GM18505 (cell line): ENCODE measurements around the gene TMEM116.
"Not testable (repeated sequence)": the region's sequence is repeated elsewhere in the genome, so short reads cannot be mapped to it uniquely, and the experiment has no call there.

ENCODE experiments used
- ATAC-seq: cut with Tn5 transposase; IDR thresholded peaks from one replicate; pipeline ENCODE4 v1.9.1; 2021; ENCODE audit not compliant: unreplicated experiment
- POLR2A ChIP-seq: IDR thresholded peaks from 4 replicates; pipeline ENCODE4 v1.6.1; 2011; ENCODE audit warnings: borderline replicate concordance; ENCODE audit not compliant: insufficient read depth, insufficient read length; ENCODE audit errors: extremely low read depth

Gene TMEM116

GRCh38 chr12:112017041-112017440 is 4.1 kb upstream of the TMEM116 start:
- no peak for TF ChIP-seq POLR2A
- ATAC-seq = no peak

GRCh38 chr12:112015938-112016337 is 3.0 kb upstream of the TMEM116 start:
- TF ChIP-seq POLR2A = no peak
- ATAC-seq = no peak

- peak; percentile 21 for ATAC-seq
- peak; percentile 82 for TF ChIP-seq POLR2A
Observed at GRCh38 chr12:112013601-112014402, 837 bp upstream of the TMEM116 start.

GRCh38 chr12:112011685-112012084 is 1.3 kb downstream of the TMEM116 start:
- TF ChIP-seq POLR2A = no peak
- no peak for ATAC-seq

- ATAC-seq = no peak
- no peak for TF ChIP-seq POLR2A
Observed at GRCh38 chr12:112010415-112011344, 2.3 kb downstream of the TMEM116 start.

GRCh38 chr12:112009596-112009995 is 3.4 kb downstream of the TMEM116 start:
- not testable (repeated sequence) for ATAC-seq

GRCh38 chr12:112008918-112009317 is 4.0 kb downstream of the TMEM116 start:
- ATAC-seq = no peak

GRCh38 chr12:112007945-112008344 is 5.0 kb downstream of the TMEM116 start:
- no peak for TF ChIP-seq POLR2A
- no peak for ATAC-seq

More at GRCh38 chr12:112008918-112009317, 4.0 kb downstream of the TMEM116 start:
- TF ChIP-seq POLR2A = no peak

DNA sequence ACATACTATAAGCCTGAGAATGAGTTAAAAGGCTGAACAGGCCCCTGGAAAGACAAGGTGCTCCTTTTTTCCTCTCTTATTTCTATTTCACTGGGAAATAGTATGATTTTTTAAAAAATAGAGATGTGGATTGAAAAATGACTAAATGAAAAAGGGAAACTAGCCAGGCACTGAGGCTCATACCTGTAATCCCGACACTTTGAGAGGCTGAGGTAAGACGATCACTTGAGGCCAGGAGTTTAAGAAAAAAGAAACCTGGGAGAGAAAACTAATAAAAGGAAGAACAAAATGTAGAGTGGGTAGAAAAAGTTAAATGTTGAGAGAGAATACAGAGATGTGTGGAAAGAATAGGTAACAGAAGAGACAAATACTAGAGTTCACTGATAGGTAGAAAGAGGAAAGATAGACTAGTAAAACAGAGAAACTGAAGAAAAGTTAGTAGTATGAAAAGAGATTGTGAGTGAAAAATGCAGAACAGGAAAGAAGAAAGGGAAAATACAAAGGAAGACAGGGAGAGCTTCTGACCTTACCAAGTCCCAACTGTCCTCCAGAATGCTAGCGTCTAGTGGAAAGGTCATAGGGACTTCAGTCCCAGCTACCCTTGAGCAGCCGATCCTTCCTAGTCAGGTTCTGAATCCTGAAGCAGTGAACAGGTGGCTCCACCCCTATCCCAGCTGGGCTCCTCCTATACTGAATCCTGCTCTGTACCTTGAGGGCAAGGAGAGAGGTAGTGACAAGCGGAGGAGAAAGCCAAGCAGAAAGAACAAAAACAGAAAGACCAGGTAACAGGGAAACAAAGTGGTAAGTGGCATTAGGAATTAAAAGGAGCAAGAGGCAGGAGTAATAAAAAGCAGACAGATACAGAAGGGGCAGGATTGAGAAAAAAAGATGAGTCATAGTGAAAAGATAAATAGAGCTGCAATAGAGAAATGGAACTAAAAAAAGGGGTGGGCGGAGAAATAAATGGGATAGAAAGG is 7.3 kb downstream of the TMEM116 start:
- ATAC-seq = no peak
- no peak for TF ChIP-seq POLR2A

GRCh38 chr12:112004041-112004440 is 8.9 kb downstream of the TMEM116 start:
- TF ChIP-seq POLR2A = no peak
- no peak for ATAC-seq

GRCh38 chr12:112001576-112001975 is 11.4 kb downstream of the TMEM116 start:
- TF ChIP-seq POLR2A = no peak
- no peak for ATAC-seq

DNA sequence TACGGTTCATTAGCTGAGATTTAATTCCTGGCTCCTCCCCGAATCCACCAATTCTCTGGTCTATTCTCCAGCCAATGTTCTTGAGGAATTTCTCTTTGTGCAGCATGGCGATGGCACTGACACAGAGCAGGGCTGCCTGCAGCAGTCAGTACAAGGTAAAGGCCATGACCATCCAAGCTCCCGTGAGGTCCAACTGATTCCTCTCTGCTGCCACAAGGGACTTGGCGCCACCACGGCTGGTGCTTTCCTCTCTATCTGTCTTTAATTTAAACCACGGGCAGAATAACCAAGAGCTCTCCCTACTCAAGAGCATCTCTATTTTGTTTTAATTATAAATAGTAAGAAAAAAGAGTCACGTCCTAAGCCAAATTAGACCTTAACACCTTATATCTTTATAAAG is 12.1 kb downstream of the TMEM116 start:
- TF ChIP-seq POLR2A = no peak
- ATAC-seq = no peak

GRCh38 chr12:111999129-111999528 is 13.8 kb downstream of the TMEM116 start:
- ATAC-seq = not testable (repeated sequence)
